Type B pancreatic cell (in vitro differentiated cells): ENCODE results near the gene PRKD3. TPM values are rescaled to one million over a fixed set of nuclear protein-coding genes. Genes with fewer than 3 reads are reported as not detected.

Experiments
- DNase-seq: peaks from one replicate; pipeline ENCODE4 v3.0.0; 2021; ENCODE audit warnings: mixed read lengths; ENCODE audit not compliant: unreplicated experiment; ENCODE audit errors: extremely low spot score
- H3K27ac Mint-ChIP-seq: 2 replicates; pipeline ENCODE4 v1.8.0; 2021; ENCODE audit warnings: mild to moderate bottlenecking, mixed read lengths
- H3K27me3 Mint-ChIP-seq: 2 replicates; pipeline ENCODE4 v1.8.0; 2021; ENCODE audit warnings: mixed read lengths
- H3K36me3 Mint-ChIP-seq: 2 replicates; pipeline ENCODE4 v1.8.0; 2021; ENCODE audit warnings: mixed read lengths
- H3K4me1 Mint-ChIP-seq: one replicate; pipeline ENCODE4 v1.8.0; 2021; ENCODE audit warnings: mixed read lengths; ENCODE audit not compliant: unreplicated experiment
- H3K4me3 Mint-ChIP-seq: 2 replicates; pipeline ENCODE4 v1.8.0; 2021; ENCODE audit warnings: mild to moderate bottlenecking, mixed read lengths
- H3K9me3 Mint-ChIP-seq: 2 replicates; pipeline ENCODE4 v1.8.0; 2021; ENCODE audit warnings: mixed read lengths
- total RNA-seq: library from RNA; stranded (reverse); gene quantifications from 2 replicates; pipeline ENCODE4 v1.2.1, GENCODE V29; 2021; ENCODE audit warnings: low replicate concordance
- TF ChIP-seq, protein P1 (sequence below): fragments of 200-600 bp; sonication (generic); conservative IDR thresholded peaks from 2 replicates; pipeline ENCODE4 v1.5.0; 2021; ENCODE audit warnings: antibody characterized with exemption, mild to moderate bottlenecking

The PRKD3 gene
- total RNA-seq, 1 donor from 2014 or later, result 39.5 TPM

GRCh38 chr2:37358466-37358865, 33.8 kb upstream of the PRKD3 start:
- no peak overlapping the region for H3K4me3 Mint-ChIP-seq
- no peaks in the 10 kb centered on the region for H3K4me1 Mint-ChIP-seq
- no peak for DNase-seq
- peaks cover 8% of the 10 kb centered on the region for H3K27me3 Mint-ChIP-seq
- TF ChIP-seq, protein P1, sequence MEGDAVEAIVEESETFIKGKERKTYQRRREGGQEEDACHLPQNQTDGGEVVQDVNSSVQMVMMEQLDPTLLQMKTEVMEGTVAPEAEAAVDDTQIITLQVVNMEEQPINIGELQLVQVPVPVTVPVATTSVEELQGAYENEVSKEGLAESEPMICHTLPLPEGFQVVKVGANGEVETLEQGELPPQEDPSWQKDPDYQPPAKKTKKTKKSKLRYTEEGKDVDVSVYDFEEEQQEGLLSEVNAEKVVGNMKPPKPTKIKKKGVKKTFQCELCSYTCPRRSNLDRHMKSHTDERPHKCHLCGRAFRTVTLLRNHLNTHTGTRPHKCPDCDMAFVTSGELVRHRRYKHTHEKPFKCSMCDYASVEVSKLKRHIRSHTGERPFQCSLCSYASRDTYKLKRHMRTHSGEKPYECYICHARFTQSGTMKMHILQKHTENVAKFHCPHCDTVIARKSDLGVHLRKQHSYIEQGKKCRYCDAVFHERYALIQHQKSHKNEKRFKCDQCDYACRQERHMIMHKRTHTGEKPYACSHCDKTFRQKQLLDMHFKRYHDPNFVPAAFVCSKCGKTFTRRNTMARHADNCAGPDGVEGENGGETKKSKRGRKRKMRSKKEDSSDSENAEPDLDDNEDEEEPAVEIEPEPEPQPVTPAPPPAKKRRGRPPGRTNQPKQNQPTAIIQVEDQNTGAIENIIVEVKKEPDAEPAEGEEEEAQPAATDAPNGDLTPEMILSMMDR, result no peak
- no peak overlapping the region for H3K27ac Mint-ChIP-seq
- no peaks in the 10 kb centered on the region for H3K36me3 Mint-ChIP-seq
- H3K9me3 Mint-ChIP-seq, result no peaks in the 10 kb centered on the region

GRCh38 chr2:37357530-37357929, 32.9 kb upstream of the PRKD3 start:
- Mint-ChIP-seq H3K4me3 (no peak overlapping the region), H3K4me1 (no peaks in the 10 kb centered on the region), H3K9me3 (no peaks in the 10 kb centered on the region), H3K27me3 (peaks cover 8% of the 10 kb centered on the region), H3K36me3 (no peaks in the 10 kb centered on the region), H3K27ac (no peak overlapping the region)
- TF ChIP-seq, protein P1, result no peak
- no peak for DNase-seq

- no peaks in the 10 kb centered on the region for H3K9me3 Mint-ChIP-seq
- no peak overlapping the region for H3K27ac Mint-ChIP-seq
- no peaks in the 10 kb centered on the region for H3K36me3 Mint-ChIP-seq
- TF ChIP-seq, protein P1, result no peak
- H3K27me3 Mint-ChIP-seq, result peaks cover 8% of the 10 kb centered on the region
- no peak for DNase-seq
- no peaks in the 10 kb centered on the region for H3K4me1 Mint-ChIP-seq
- no peak overlapping the region for H3K4me3 Mint-ChIP-seq
These were observed 32.4 kb upstream of the PRKD3 start for GRCh38 chr2:37357069-37357468.

DNA sequence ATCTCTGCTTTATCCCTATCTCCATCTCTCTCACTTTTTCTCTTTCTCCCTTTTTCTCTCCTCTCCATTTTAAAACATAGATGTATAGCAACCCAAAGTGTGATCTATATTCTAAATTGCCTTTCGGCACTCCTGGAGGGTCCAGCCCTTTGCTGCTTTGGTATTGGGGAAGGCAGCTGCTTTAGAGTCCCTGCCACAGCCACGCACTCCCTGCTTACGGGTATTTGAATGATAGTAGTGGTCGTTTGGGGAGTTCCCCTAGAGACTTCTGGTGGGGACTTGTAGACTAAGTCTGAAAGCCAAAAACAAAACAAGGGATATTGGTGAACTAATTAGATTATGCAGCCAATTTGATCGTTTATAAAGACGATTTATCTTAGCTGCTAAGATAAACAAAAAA, 31.7 kb upstream of the PRKD3 start:
- peaks cover 8% of the 10 kb centered on the region for H3K27me3 Mint-ChIP-seq
- no peaks in the 10 kb centered on the region for H3K36me3 Mint-ChIP-seq
- H3K9me3 Mint-ChIP-seq, result no peaks in the 10 kb centered on the region
- H3K4me3 Mint-ChIP-seq, result no peak overlapping the region
- TF ChIP-seq, protein P1, result no peak
- H3K27ac Mint-ChIP-seq, result no peak overlapping the region
- DNase-seq, result no peak
- H3K4me1 Mint-ChIP-seq, result no peaks in the 10 kb centered on the region

DNA sequence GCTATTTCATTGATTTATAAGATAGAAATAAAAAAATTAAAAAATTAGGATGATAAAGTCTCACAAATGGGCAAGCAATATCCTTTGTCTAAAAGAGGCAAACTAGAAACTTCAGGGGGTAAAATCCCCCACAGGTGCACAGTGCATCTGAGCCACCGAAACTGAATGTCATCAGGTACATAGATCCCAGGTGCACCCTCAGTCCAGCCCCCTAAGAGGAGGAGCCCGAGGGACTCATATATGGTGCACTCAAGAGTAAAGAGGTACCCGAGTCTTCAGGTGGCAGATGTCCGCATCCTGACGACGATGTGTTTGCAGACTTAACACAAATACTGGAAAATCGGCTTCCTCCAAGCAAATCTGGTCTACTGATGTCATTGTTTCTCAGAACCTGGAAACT, 31.1 kb upstream of the PRKD3 start:
- no peak for DNase-seq
- H3K4me3 Mint-ChIP-seq, result no peak overlapping the region
- TF ChIP-seq, protein P1, result no peak
- no peaks in the 10 kb centered on the region for H3K36me3 Mint-ChIP-seq
- H3K27me3 Mint-ChIP-seq, result peaks cover 5% of the 10 kb centered on the region
- no peak overlapping the region for H3K27ac Mint-ChIP-seq
- H3K9me3 Mint-ChIP-seq, result no peaks in the 10 kb centered on the region
- no peaks in the 10 kb centered on the region for H3K4me1 Mint-ChIP-seq

GRCh38 chr2:37354531-37354930, 29.9 kb upstream of the PRKD3 start:
- Mint-ChIP-seq H3K9me3 (no peaks in the 10 kb centered on the region), H3K27me3 (no peaks in the 10 kb centered on the region), H3K4me1 (peaks cover 4% of the 10 kb centered on the region), H3K4me3 (no peak overlapping the region), H3K36me3 (no peaks in the 10 kb centered on the region), H3K27ac (no peak overlapping the region)
- DNase-seq, result no peak
- TF ChIP-seq, protein P1, result no peak
